Peyer's patch (tissue), 4 donors: ENCODE data around the gene CYTH3. TPM values are rescaled to one million over a fixed set of nuclear protein-coding genes. Genes with fewer than 3 reads are reported as not detected.

Source experiments
- DNase-seq, 3 donors: peaks; one replicate each; pipeline ENCODE4 v3.0.0-alpha.2; 2017 to 2019
- H3K27ac ChIP-seq, 4 donors: fragments of 200-600 bp; sonication (generic); one replicate each; pipeline ENCODE4 v1.5.1; 2016 to 2019
- H3K27me3 ChIP-seq, 2 donors: fragments of 200-600 bp; sonication (generic); one replicate each; pipeline ENCODE4 v1.5.1; 2019
- H3K36me3 ChIP-seq, 3 donors: fragments of 200-600 bp; sonication (generic); one replicate each; pipeline ENCODE4 v1.5.1; 2016 to 2019
- H3K4me1 ChIP-seq, 4 donors: fragments of 200-600 bp; sonication (generic); one replicate each; pipeline ENCODE4 v1.5.1; 2016 to 2019
- H3K4me3 ChIP-seq, 4 donors: fragments of 200-600 bp; sonication (generic); 1 replicate in 3 of 4; 2 replicates in 1 of 4; pipeline ENCODE4 v1.5.1; 2016 to 2019; ENCODE audit warnings: mild to moderate bottlenecking in 1 of 4
- H3K9me3 ChIP-seq, 4 donors: fragments of 200-600 bp; sonication (generic); one replicate each; pipeline ENCODE4 v1.5.1; 2016 to 2019; ENCODE audit warnings: mild to moderate bottlenecking in 1 of 4
- CTCF ChIP-seq, 6 experiments: fragments of 450-650 bp in 4 of 6; fragments of 200-600 bp in 2 of 6; sonication (generic) in 1 of 6; IDR thresholded peaks; one replicate each; pipeline ENCODE4 v1.5.1; 2017 to 2019; ENCODE audit warnings: antibody characterized with exemption in 6 of 6, mild to moderate bottlenecking in 3 of 6, moderate library complexity in 1 of 6
- POLR2A ChIP-seq, 2 donors: fragments of 450-650 bp; IDR thresholded peaks; one replicate each; pipeline ENCODE4 v1.5.1; 2017; ENCODE audit warnings: antibody characterized with exemption in 2 of 2, mild to moderate bottlenecking in 2 of 2, moderate library complexity in 2 of 2
- total RNA-seq, 4 donors: library from RNA; depleted of rRNA; stranded (reverse); fragments of >200 nt; gene quantifications; one replicate each; pipeline ENCODE4 v1.1.0, GENCODE V29; 2016

CYTH3 gene
- total RNA-seq, 4 donors from 2014 or later = 19.0 to 70.7 (median 45.6) TPM

GRCh38 chr7:6128205-6128604, 144.2 kb downstream of the CYTH3 start:
- Histone ChIP-seq H3K9me3 (no peaks in the 10 kb centered on the region), H3K36me3 (peaks cover 0 to 71% (median 0%) of the 10 kb centered on the region in 3 donors), H3K4me3 (no peak overlapping the region), H3K27me3 (no peaks in the 10 kb centered on the region), H3K27ac (no peak overlapping the region), H3K4me1 (no peaks in the 10 kb centered on the region)
- no peak for DNase-seq
- TF ChIP-seq POLR2A (IDR thresholded peaks at IDR 0.05) (no peak), CTCF (IDR thresholded peaks at IDR 0.05) (no peak)

GRCh38 chr7:6127110-6127490, 145.3 kb downstream of the CYTH3 start:
- no peak for TF ChIP-seq CTCF (IDR thresholded peaks at IDR 0.05)
- TF ChIP-seq POLR2A (IDR thresholded peaks at IDR 0.05) = no peak
- Histone ChIP-seq H3K4me3 (no peak overlapping the region), H3K27me3 (no peaks in the 10 kb centered on the region), H3K9me3 (no peaks in the 10 kb centered on the region), H3K27ac (no peak overlapping the region), H3K36me3 (peaks cover 0 to 71% (median 0%) of the 10 kb centered on the region in 3 donors), H3K4me1 (no peaks in the 10 kb centered on the region)
- no peak for DNase-seq

- H3K4me1 ChIP-seq = no peaks in the 10 kb centered on the region
- peaks cover 0 to 77% (median 0%) of the 10 kb centered on the region in 3 donors for H3K36me3 ChIP-seq
- no peak for DNase-seq
Observed at GRCh38 chr7:6123843-6124242, 148.6 kb downstream of the CYTH3 start.

GRCh38 chr7:6121141-6121540, 151.3 kb downstream of the CYTH3 start:
- TF ChIP-seq CTCF (IDR thresholded peaks at IDR 0.05) (no peak), POLR2A (IDR thresholded peaks at IDR 0.05) (no peak)
- H3K4me1 ChIP-seq = no peaks in the 10 kb centered on the region
- peaks cover 0 to 78% (median 0%) of the 10 kb centered on the region in 3 donors for H3K36me3 ChIP-seq
- H3K4me3 ChIP-seq = no peak overlapping the region
- H3K27me3 ChIP-seq = no peaks in the 10 kb centered on the region
- no peak for DNase-seq
- H3K27ac ChIP-seq = no peak overlapping the region
- H3K9me3 ChIP-seq = no peaks in the 10 kb centered on the region

More at GRCh38 chr7:6123843-6124242, 148.6 kb downstream of the CYTH3 start:
- no peak overlapping the region for H3K4me3 ChIP-seq
- no peak overlapping the region for H3K27ac ChIP-seq
- TF ChIP-seq POLR2A (IDR thresholded peaks at IDR 0.05) (no peak), CTCF (IDR thresholded peaks at IDR 0.05) (no peak)
- H3K27me3 ChIP-seq = no peaks in the 10 kb centered on the region
- H3K9me3 ChIP-seq = no peaks in the 10 kb centered on the region

- Histone ChIP-seq H3K36me3 (peaks cover 0 to 81% (median 0%) of the 10 kb centered on the region in 3 donors), H3K4me3 (no peak overlapping the region), H3K4me1 (no peaks in the 10 kb centered on the region), H3K27ac (no peak overlapping the region), H3K27me3 (no peaks in the 10 kb centered on the region), H3K9me3 (no peaks in the 10 kb centered on the region)
- DNase-seq = no peak
- TF ChIP-seq CTCF (IDR thresholded peaks at IDR 0.05) (no peak), POLR2A (IDR thresholded peaks at IDR 0.05) (no peak)
Observed at GRCh38 chr7:6117533-6117932, 154.9 kb downstream of the CYTH3 start.

- no peak overlapping the region for H3K4me3 ChIP-seq
- no peaks in the 10 kb centered on the region for H3K27me3 ChIP-seq
- no peak for TF ChIP-seq CTCF (IDR thresholded peaks at IDR 0.05)
- H3K27ac ChIP-seq = no peak overlapping the region
- DNase-seq = no peak
- peaks cover 0 to 75% (median 0%) of the 10 kb centered on the region in 3 donors for H3K36me3 ChIP-seq
- H3K4me1 ChIP-seq = no peaks in the 10 kb centered on the region
- H3K9me3 ChIP-seq = no peaks in the 10 kb centered on the region
Observed at GRCh38 chr7:6116211-6116610, 156.2 kb downstream of the CYTH3 start.
